ENCODE data around the gene PLXDC2.

The PLXDC2 gene

DNA sequence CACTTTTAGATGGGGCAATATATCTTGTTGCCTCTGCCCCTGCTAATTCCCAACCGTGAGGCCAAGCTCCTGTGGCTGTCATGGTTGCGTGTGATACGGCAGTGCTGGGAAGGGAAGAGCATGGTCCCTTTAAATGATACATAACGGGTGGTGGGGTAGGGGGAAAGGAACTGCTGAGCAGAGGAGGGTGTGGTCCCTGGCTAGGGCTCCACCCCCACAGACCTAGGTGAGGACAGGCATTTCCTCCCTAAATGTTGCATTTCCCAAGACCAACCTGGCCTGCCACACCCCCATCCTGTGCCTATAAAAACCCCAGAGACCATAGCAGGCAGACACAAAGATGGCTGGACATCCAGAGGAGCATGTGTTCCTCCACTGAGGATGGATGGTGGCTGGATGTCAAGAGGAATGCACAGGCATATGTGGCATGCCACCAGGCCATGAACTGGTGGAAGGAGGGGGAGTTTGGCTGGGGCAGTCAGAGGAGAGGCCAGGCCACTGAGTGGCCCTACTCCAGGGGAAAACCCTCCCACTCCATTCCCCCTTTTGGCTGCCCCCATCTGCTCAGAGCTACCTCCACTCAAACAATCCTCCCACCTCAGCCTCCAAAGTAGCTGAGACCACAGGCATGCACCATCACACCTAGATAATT is 104.0 kb downstream of the PLXDC2 start:
- CTCF ChIA-PET: no interaction called here
- POLR2A ChIA-PET: no interaction called here
- TF ChIP-seq, protein P1, sequence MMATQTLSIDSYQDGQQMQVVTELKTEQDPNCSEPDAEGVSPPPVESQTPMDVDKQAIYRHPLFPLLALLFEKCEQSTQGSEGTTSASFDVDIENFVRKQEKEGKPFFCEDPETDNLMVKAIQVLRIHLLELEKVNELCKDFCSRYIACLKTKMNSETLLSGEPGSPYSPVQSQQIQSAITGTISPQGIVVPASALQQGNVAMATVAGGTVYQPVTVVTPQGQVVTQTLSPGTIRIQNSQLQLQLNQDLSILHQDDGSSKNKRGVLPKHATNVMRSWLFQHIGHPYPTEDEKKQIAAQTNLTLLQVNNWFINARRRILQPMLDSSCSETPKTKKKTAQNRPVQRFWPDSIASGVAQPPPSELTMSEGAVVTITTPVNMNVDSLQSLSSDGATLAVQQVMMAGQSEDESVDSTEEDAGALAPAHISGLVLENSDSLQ (IDR thresholded peaks at IDR 0.05): peak; percentile 43; the same call in 1 of the 2 replicates
- no peak for TF ChIP-seq CTBP1 (IDR thresholded peaks at IDR 0.05; ENCODE audit: borderline replicate concordance)
- DNase-seq (ENCODE audit: extremely low spot score): no peak

DNA sequence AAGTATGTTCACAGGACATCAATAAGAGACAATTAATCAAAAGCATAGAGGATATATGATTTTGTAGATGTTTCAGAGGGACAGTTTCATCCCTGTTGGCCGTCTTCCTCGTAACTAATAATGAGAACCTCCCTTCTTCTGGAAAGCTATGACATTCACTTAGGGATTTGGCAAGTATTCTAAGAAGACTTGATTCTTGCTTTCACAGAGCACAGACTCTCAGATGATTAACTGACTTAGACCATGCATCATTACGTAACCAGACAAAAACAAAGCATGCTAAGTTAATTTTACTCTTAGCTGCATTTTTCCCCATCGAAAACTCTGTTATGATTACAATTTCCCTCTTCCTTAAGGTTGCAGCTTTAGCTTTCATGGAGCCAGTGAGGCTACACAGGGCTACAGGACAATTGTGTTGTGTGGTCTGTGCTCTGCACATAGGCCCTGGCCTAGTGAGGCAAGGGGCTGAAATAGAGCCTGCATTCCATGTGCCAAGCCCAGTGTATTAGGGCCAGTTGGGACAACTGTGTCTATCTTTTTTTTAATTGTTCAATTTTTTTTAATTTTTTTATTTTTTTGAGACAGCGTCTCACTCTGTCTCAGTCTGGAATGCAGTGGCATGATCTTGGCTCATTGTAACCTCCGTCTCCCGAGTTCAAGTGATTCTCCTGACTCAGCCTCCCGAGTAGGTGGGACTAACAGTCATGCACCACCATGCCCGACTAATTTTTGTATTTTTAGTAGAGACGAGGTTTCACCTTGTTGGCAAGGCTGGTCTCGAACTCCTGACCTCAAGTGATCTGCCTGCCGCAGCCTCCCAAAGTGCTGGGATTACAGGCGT is 105.3 kb downstream of the PLXDC2 start:
- no peak for TF ChIP-seq BHLHE40 (IDR thresholded peaks at IDR 0.05; ENCODE audit: borderline replicate concordance)
- no peak for TF ChIP-seq NFRKB (IDR thresholded peaks at IDR 0.05)
- no peak for TF ChIP-seq SP1 (IDR thresholded peaks at IDR 0.05)
- TF ChIP-seq, protein P1 (IDR thresholded peaks at IDR 0.05): no peak
- no peak for TF ChIP-seq L3MBTL2 (conservative IDR thresholded peaks at IDR 0.05)
- TF ChIP-seq SUZ12 (IDR thresholded peaks at IDR 0.05): no peak
- no peak for TF ChIP-seq CTBP1 (IDR thresholded peaks at IDR 0.05; ENCODE audit: borderline replicate concordance)
- no peak for TF ChIP-seq LEF1 (IDR thresholded peaks at IDR 0.05; ENCODE audit: borderline replicate concordance)
- TF ChIP-seq ZNF384 (IDR thresholded peaks at IDR 0.05): no peak
- TF ChIP-seq FOXK2 (IDR thresholded peaks at IDR 0.05): no peak
- TF ChIP-seq FOXA1 (IDR thresholded peaks at IDR 0.05): no peak
- no peak for TF ChIP-seq TARDBP (IDR thresholded peaks at IDR 0.05)
- no peak for TF ChIP-seq HDGF (IDR thresholded peaks at IDR 0.05; ENCODE audit: borderline replicate concordance)
- TF ChIP-seq FOXM1 (IDR thresholded peaks at IDR 0.05; ENCODE audit: borderline replicate concordance): no peak
- no peak for TF ChIP-seq ARNT (IDR thresholded peaks at IDR 0.05)
- TF ChIP-seq ELF4 (IDR thresholded peaks at IDR 0.05): no peak
- DNase-seq (ENCODE audit: extremely low spot score): no peak
- POLR2A ChIA-PET: no interaction called here
- CTCF ChIA-PET: interaction anchor here (0.5 kb wide), 1 partner anchor 243 kb away, joined by 3 read pairs; no protein-coding TSS in a partner anchor

DNA sequence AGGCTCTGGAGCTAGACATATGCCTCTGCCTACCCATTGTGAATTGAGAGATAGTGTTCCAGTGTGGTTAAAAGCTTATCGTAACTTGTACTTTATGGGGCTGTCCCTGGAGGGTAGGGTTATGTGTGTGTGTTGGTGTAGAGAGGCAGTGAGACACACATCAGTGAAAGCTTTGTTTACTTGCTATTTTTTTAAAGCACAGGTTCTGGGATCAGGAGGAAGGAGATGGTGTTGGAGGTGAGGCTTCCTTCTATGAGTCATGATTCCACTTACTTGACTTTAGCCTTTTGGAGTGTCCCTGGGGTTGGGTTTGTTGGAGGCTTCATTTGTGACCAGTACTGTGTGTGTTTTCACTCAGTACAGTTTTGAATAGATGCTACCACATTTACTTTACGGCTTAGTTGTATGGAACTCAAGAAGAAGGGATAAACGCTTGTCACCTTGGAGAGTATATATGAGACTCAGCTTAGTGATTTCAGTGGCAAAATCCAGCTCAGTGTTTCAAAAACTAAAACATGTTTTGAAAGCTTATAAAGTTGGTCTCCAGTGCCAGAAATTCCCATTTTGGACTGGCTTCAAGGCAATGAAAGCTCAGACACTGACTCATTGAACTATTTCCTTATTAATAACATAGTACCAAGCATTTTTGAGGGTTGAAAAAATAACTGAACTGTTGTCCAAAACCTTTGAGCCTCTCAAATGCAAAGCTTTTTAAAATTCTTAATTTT is 106.2 kb downstream of the PLXDC2 start:
- TF ChIP-seq TARDBP (IDR thresholded peaks at IDR 0.05) (no peak), FOXA1 (IDR thresholded peaks at IDR 0.05) (no peak), ELF4 (IDR thresholded peaks at IDR 0.05) (no peak), BHLHE40 (IDR thresholded peaks at IDR 0.05; ENCODE audit: borderline replicate concordance) (no peak), ARNT (IDR thresholded peaks at IDR 0.05) (no peak)
- CTCF ChIA-PET: interaction anchor here (0.5 kb wide), 1 partner anchor 242 kb away, joined by 3 read pairs; no protein-coding TSS in a partner anchor
- no peak for DNase-seq (ENCODE audit: extremely low spot score)
- POLR2A ChIA-PET: no interaction called here

DNA sequence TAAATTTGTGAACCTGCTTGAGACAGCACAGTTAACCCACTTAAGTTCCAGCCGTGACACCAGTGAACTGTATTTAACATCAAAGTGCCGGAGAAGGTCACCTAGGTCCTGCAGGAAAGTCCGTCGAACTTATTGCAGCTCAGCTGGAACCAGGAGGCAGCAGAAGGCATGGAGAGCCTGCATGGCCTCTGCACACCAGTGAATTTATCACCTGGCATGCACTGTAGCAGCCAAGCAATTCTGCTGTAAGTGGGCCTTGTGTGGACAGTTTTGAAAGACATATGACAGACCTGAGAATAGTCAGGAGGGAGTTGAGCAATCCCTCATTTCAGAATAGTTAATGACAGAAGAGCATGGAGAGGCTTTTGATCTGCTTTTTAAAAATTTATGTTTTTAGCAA is 108.8 kb downstream of the PLXDC2 start:
- ChIA-PET POLR2A (no interaction called here), CTCF (no interaction called here)
- DNase-seq (ENCODE audit: extremely low spot score): no peak
- TF ChIP-seq SUZ12 (IDR thresholded peaks at IDR 0.05) (no peak), L3MBTL2 (conservative IDR thresholded peaks at IDR 0.05) (no peak), FOXM1 (IDR thresholded peaks at IDR 0.05; ENCODE audit: borderline replicate concordance) (no peak), ZNF384 (IDR thresholded peaks at IDR 0.05) (no peak), ELF4 (IDR thresholded peaks at IDR 0.05) (no peak), NFRKB (IDR thresholded peaks at IDR 0.05) (no peak), LEF1 (IDR thresholded peaks at IDR 0.05; ENCODE audit: borderline replicate concordance) (no peak), BHLHE40 (IDR thresholded peaks at IDR 0.05; ENCODE audit: borderline replicate concordance) (no peak), HDGF (IDR thresholded peaks at IDR 0.05; ENCODE audit: borderline replicate concordance) (no peak), TARDBP (IDR thresholded peaks at IDR 0.05) (no peak)
- TF ChIP-seq, protein P1 (IDR thresholded peaks at IDR 0.05): no peak

DNA sequence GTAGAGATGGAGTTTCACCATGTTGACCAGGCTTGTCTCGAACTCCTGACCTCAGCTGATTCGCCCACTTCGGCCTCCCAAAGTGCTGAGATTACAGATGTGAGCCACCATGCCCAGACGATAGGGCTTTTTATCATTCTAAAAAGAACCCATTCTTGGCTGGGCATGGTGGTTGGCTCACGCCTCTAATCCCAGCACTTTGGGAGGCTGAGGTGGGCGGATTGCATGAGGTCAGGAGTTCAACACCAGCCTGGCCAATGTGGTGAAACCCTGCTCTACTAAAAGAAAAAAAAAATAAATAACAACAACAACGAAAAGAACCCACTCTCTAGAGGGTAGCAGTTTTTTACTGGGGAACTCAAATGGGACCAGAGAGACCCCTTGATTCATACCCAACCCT is 112.7 kb downstream of the PLXDC2 start:
- TF ChIP-seq CTBP1 (IDR thresholded peaks at IDR 0.05; ENCODE audit: borderline replicate concordance) (no peak), FOXM1 (IDR thresholded peaks at IDR 0.05; ENCODE audit: borderline replicate concordance) (no peak), ARNT (IDR thresholded peaks at IDR 0.05) (no peak), ZNF384 (IDR thresholded peaks at IDR 0.05) (no peak), LEF1 (IDR thresholded peaks at IDR 0.05; ENCODE audit: borderline replicate concordance) (no peak)
- TF ChIP-seq, protein P1 (IDR thresholded peaks at IDR 0.05): no peak
- ChIA-PET CTCF (no interaction called here), POLR2A (no interaction called here)
- no peak for DNase-seq (ENCODE audit: extremely low spot score)
